NT2/D1 (cell line): ENCODE measurements around the gene CAPN3.
"Not testable (repeated sequence)": the region's sequence is repeated elsewhere in the genome, so short reads cannot be mapped to it uniquely, and the experiment has no call there.

Experiments used
- DNase-seq: peaks from one replicate; pipeline ENCODE4 v3.0.0-alpha.2; 2011; ENCODE audit warnings: low read depth, low spot score
- H3K27me3 ChIP-seq: 2 replicates; pipeline ENCODE4 v1.6.0; 2011; ENCODE audit warnings: mild to moderate bottlenecking; ENCODE audit not compliant: insufficient read length, insufficient read depth
- H3K36me3 ChIP-seq: 2 replicates; pipeline ENCODE4 v1.6.1; 2011; ENCODE audit warnings: mild to moderate bottlenecking, low read length, mixed read lengths; ENCODE audit not compliant: insufficient read depth, insufficient read length
- H3K4me1 ChIP-seq: 2 replicates; pipeline ENCODE4 v1.5.1; 2011; ENCODE audit not compliant: insufficient read depth, insufficient read length
- H3K4me3 ChIP-seq: 2 replicates; pipeline ENCODE4 v1.5.1; 2011; ENCODE audit warnings: low read depth; ENCODE audit not compliant: insufficient read length
- H3K9ac ChIP-seq: 2 replicates; pipeline ENCODE4 v1.6.0; 2011; ENCODE audit warnings: low read depth; ENCODE audit not compliant: insufficient read length
- H3K9me3 ChIP-seq: 2 replicates; pipeline ENCODE4 v1.5.1; 2011; ENCODE audit warnings: mild to moderate bottlenecking, low read length; ENCODE audit not compliant: insufficient read depth
- SUZ12 ChIP-seq: IDR thresholded peaks from 2 replicates; pipeline ENCODE4 v1.6.1; 2011; ENCODE audit not compliant: insufficient read length, insufficient read depth; ENCODE audit errors: extremely low read depth
- YY1 ChIP-seq: IDR thresholded peaks from 2 replicates; pipeline ENCODE4 v1.6.1; 2011; ENCODE audit not compliant: insufficient read length, insufficient read depth
- ZNF274 ChIP-seq: IDR thresholded peaks from 2 replicates; pipeline ENCODE4 v1.6.1; 2011; ENCODE audit warnings: mild to moderate bottlenecking, low read depth, low read length

Gene CAPN3

GRCh38 chr15:42329992-42330391, 29.3 kb upstream of the CAPN3 start:
- no peak overlapping the region for H3K4me3 ChIP-seq
- no peaks in the 10 kb centered on the region for H3K36me3 ChIP-seq
- no peak overlapping the region for H3K9ac ChIP-seq
- H3K27me3 ChIP-seq, result no peaks in the 10 kb centered on the region
- H3K9me3 ChIP-seq, result peaks cover 3% of the 10 kb centered on the region; the same call in 1 of the 2 replicates
- DNase-seq, result no peak
- TF ChIP-seq SUZ12 (no peak), YY1 (no peak), ZNF274 (no peak)
- no peaks in the 10 kb centered on the region for H3K4me1 ChIP-seq

- no peak for DNase-seq
- no peak for TF ChIP-seq ZNF274
Observed at GRCh38 chr15:42331235-42331634, 28.1 kb upstream of the CAPN3 start.

GRCh38 chr15:42332331-42332730, 27.0 kb upstream of the CAPN3 start:
- Histone ChIP-seq H3K27me3 (no peaks in the 10 kb centered on the region), H3K36me3 (no peaks in the 10 kb centered on the region), H3K9me3 (peaks cover 10% of the 10 kb centered on the region; the same call in 1 of the 2 replicates), H3K9ac (no peak overlapping the region), H3K4me1 (no peaks in the 10 kb centered on the region), H3K4me3 (no peak overlapping the region)
- no peak for DNase-seq
- TF ChIP-seq YY1 (no peak), SUZ12 (no peak), ZNF274 (no peak)

More at GRCh38 chr15:42331235-42331634, 28.1 kb upstream of the CAPN3 start:
- H3K36me3 ChIP-seq, result no peaks in the 10 kb centered on the region
- H3K4me1 ChIP-seq, result no peaks in the 10 kb centered on the region
- no peaks in the 10 kb centered on the region for H3K27me3 ChIP-seq
- no peak overlapping the region for H3K4me3 ChIP-seq
- no peak overlapping the region for H3K9ac ChIP-seq
- H3K9me3 ChIP-seq, result peaks cover 10% of the 10 kb centered on the region; the same call in 1 of the 2 replicates

GRCh38 chr15:42335074-42335473, 24.2 kb upstream of the CAPN3 start:
- Histone ChIP-seq H3K4me3 (no peak overlapping the region), H3K36me3 (no peaks in the 10 kb centered on the region), H3K27me3 (no peaks in the 10 kb centered on the region), H3K9ac (no peak overlapping the region), H3K9me3 (peaks cover 10% of the 10 kb centered on the region; the same call in 1 of the 2 replicates), H3K4me1 (no peaks in the 10 kb centered on the region)
- no peak for DNase-seq
- TF ChIP-seq ZNF274 (no peak), YY1 (no peak)

- not testable (repeated sequence) for H3K9ac ChIP-seq, DNase-seq, H3K4me1 ChIP-seq, H3K27me3 ChIP-seq, H3K4me3 ChIP-seq, H3K36me3 ChIP-seq
- H3K9me3 ChIP-seq, result peaks cover 10% of the 10 kb centered on the region; the same call in 1 of the 2 replicates
Observed at GRCh38 chr15:42336650-42337049, 22.7 kb upstream of the CAPN3 start.

GRCh38 chr15:42337104-42337503, 22.2 kb upstream of the CAPN3 start:
- H3K27me3 ChIP-seq, H3K4me1 ChIP-seq, H3K4me3 ChIP-seq, H3K36me3 ChIP-seq, DNase-seq, H3K9ac ChIP-seq: not testable (repeated sequence)
- peaks cover 10% of the 10 kb centered on the region; the same call in 1 of the 2 replicates for H3K9me3 ChIP-seq

GRCh38 chr15:42338500-42338899, 20.8 kb upstream of the CAPN3 start:
- TF ChIP-seq SUZ12 (no peak), YY1 (no peak)
- no peak overlapping the region for H3K9ac ChIP-seq
- DNase-seq, result no peak

GRCh38 chr15:42343596-42344232, 15.6 kb upstream of the CAPN3 start:
- TF ChIP-seq SUZ12, result no peak
- Histone ChIP-seq H3K9ac (no peak overlapping the region), H3K4me3 (no peak overlapping the region)

More at GRCh38 chr15:42338500-42338899, 20.8 kb upstream of the CAPN3 start:
- Histone ChIP-seq H3K9me3 (peaks cover 10% of the 10 kb centered on the region; the same call in 1 of the 2 replicates), H3K4me1 (no peaks in the 10 kb centered on the region), H3K27me3 (no peaks in the 10 kb centered on the region), H3K4me3 (no peak overlapping the region), H3K36me3 (peaks cover under 1% of the 10 kb centered on the region)

More at GRCh38 chr15:42343596-42344232, 15.6 kb upstream of the CAPN3 start:
- Histone ChIP-seq H3K4me1 (no peaks in the 10 kb centered on the region), H3K27me3 (no peaks in the 10 kb centered on the region), H3K36me3 (peaks cover 4% of the 10 kb centered on the region), H3K9me3 (no peaks in the 10 kb centered on the region)
- DNase-seq, result no peak
